Peyer's patch (tissue), 4 donors: ENCODE measurements around the gene RFXANK. TPM values are rescaled to one million over a fixed set of nuclear protein-coding genes. Genes with fewer than 3 reads are reported as not detected.

Experiments used
- DNase-seq, 3 donors: peaks; one replicate each; pipeline ENCODE4 v3.0.0-alpha.2; 2017 to 2019
- H3K27ac ChIP-seq, 4 donors: fragments of 200-600 bp; sonication (generic); one replicate each; pipeline ENCODE4 v1.5.1; 2016 to 2019
- H3K27me3 ChIP-seq, 2 donors: fragments of 200-600 bp; sonication (generic); one replicate each; pipeline ENCODE4 v1.5.1; 2019
- H3K36me3 ChIP-seq, 3 donors: fragments of 200-600 bp; sonication (generic); one replicate each; pipeline ENCODE4 v1.5.1; 2016 to 2019
- H3K4me1 ChIP-seq, 4 donors: fragments of 200-600 bp; sonication (generic); one replicate each; pipeline ENCODE4 v1.5.1; 2016 to 2019
- H3K4me3 ChIP-seq, 4 donors: fragments of 200-600 bp; sonication (generic); 1 replicate in 3 of 4; 2 replicates in 1 of 4; pipeline ENCODE4 v1.5.1; 2016 to 2019; ENCODE audit warnings: mild to moderate bottlenecking in 1 of 4
- H3K9me3 ChIP-seq, 4 donors: fragments of 200-600 bp; sonication (generic); one replicate each; pipeline ENCODE4 v1.5.1; 2016 to 2019; ENCODE audit warnings: mild to moderate bottlenecking in 1 of 4
- CTCF ChIP-seq, 6 experiments: fragments of 450-650 bp in 4 of 6; fragments of 200-600 bp in 2 of 6; sonication (generic) in 1 of 6; IDR thresholded peaks; one replicate each; pipeline ENCODE4 v1.5.1; 2017 to 2019; ENCODE audit warnings: antibody characterized with exemption in 6 of 6, mild to moderate bottlenecking in 3 of 6, moderate library complexity in 1 of 6
- POLR2A ChIP-seq, 2 donors: fragments of 450-650 bp; IDR thresholded peaks; one replicate each; pipeline ENCODE4 v1.5.1; 2017; ENCODE audit warnings: antibody characterized with exemption in 2 of 2, mild to moderate bottlenecking in 2 of 2, moderate library complexity in 2 of 2
- total RNA-seq, 4 donors: library from RNA; depleted of rRNA; stranded (reverse); fragments of >200 nt; gene quantifications; one replicate each; pipeline ENCODE4 v1.1.0, GENCODE V29; 2016

RFXANK gene
- total RNA-seq, 4 donors from 2014 or later = 18.2 to 75.1 (median 51.9) TPM

- TF ChIP-seq POLR2A (IDR thresholded peaks at IDR 0.05) (no peak), CTCF (IDR thresholded peaks at IDR 0.05) (no peak)
- Histone ChIP-seq H3K36me3 (no peaks in the 10 kb centered on the region), H3K27me3 (no peaks in the 10 kb centered on the region), H3K4me3 (no peak overlapping the region), H3K4me1 (no peaks in the 10 kb centered on the region), H3K27ac (no peak overlapping the region), H3K9me3 (peaks cover 0 to 21% (median 7%) of the 10 kb centered on the region in 4 donors)
- DNase-seq = no peak
These were observed 40.2 kb downstream of the RFXANK start for GRCh38 chr19:19232261-19232721.

- DNase-seq = no peak
- no peak overlapping the region for H3K27ac ChIP-seq
These were observed 42.3 kb downstream of the RFXANK start for GRCh38 chr19:19234220-19234816.

GRCh38 chr19:19236173-19236572 lies 44.1 kb downstream of the RFXANK start:
- Histone ChIP-seq H3K36me3 (no peaks in the 10 kb centered on the region), H3K4me1 (no peaks in the 10 kb centered on the region), H3K9me3 (peaks cover 0 to 21% (median 7%) of the 10 kb centered on the region in 4 donors), H3K4me3 (no peak overlapping the region), H3K27ac (no peak overlapping the region), H3K27me3 (no peaks in the 10 kb centered on the region)
- no peak for DNase-seq
- TF ChIP-seq POLR2A (IDR thresholded peaks at IDR 0.05) (no peak), CTCF (IDR thresholded peaks at IDR 0.05) (no peak)

More at GRCh38 chr19:19234220-19234816, 42.3 kb downstream of the RFXANK start:
- H3K27me3 ChIP-seq = no peaks in the 10 kb centered on the region
- no peak overlapping the region for H3K4me3 ChIP-seq
- peaks cover 0 to 21% (median 7%) of the 10 kb centered on the region in 4 donors for H3K9me3 ChIP-seq
- H3K4me1 ChIP-seq = no peaks in the 10 kb centered on the region
- no peaks in the 10 kb centered on the region for H3K36me3 ChIP-seq
- TF ChIP-seq POLR2A (IDR thresholded peaks at IDR 0.05) (no peak), CTCF (IDR thresholded peaks at IDR 0.05) (no peak)

- Histone ChIP-seq H3K27ac (no peak overlapping the region), H3K27me3 (no peaks in the 10 kb centered on the region), H3K4me1 (no peaks in the 10 kb centered on the region), H3K9me3 (peaks cover 0 to 21% (median 7%) of the 10 kb centered on the region in 4 donors), H3K4me3 (no peak overlapping the region), H3K36me3 (no peaks in the 10 kb centered on the region)
- TF ChIP-seq CTCF (IDR thresholded peaks at IDR 0.05) (no peak), POLR2A (IDR thresholded peaks at IDR 0.05) (no peak)
- no peak for DNase-seq
These were observed 46.3 kb downstream of the RFXANK start for GRCh38 chr19:19238126-19238894.

- Histone ChIP-seq H3K9me3 (peaks cover 0 to 10% (median 5%) of the 10 kb centered on the region in 4 donors), H3K27ac (no peak overlapping the region), H3K4me3 (no peak overlapping the region), H3K4me1 (no peaks in the 10 kb centered on the region), H3K27me3 (no peaks in the 10 kb centered on the region), H3K36me3 (no peaks in the 10 kb centered on the region)
- no peak for DNase-seq
- TF ChIP-seq CTCF (IDR thresholded peaks at IDR 0.05) = no peak
- no peak for TF ChIP-seq POLR2A (IDR thresholded peaks at IDR 0.05)
These were observed 47.6 kb downstream of the RFXANK start for GRCh38 chr19:19239675-19240074.
